Measurements from ENCODE around the gene GDF10.

GDF10 gene

DNA sequence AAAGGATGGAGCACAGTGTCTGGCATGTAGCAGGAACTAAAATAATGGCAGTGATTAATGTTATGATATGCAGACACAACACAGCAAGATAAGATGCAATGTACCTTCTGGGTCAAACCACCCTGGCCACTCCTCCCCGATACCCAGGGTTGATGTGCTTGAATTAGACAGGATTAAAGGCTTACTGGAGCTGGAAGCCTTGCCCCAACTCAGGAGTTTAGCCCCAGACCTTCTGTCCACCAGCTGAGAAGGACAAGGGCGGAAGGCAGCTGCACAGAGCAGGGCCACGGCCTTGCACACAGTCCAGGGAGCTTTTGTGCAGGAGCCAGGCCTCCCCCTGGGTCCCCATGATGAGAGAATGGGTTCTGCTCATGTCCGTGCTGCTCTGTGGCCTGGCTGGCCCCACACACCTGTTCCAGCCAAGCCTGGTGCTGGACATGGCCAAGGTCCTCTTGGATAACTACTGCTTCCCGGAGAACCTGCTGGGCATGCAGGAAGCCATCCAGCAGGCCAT lies 48.2 kb downstream of the GDF10 start, which contains the start of gene RBP3:
Gene RBP3, plus strand, starts transcription at position 226 of the 514 bp plus-strand sequence. Its CDS starts 122 bp downstream, at position 348.
- no peak within 1 kb of the TSS for H3K4me3 ChIP-seq (ENCODE audit: low read depth, low read length)
- TF ChIP-seq, protein P1, sequence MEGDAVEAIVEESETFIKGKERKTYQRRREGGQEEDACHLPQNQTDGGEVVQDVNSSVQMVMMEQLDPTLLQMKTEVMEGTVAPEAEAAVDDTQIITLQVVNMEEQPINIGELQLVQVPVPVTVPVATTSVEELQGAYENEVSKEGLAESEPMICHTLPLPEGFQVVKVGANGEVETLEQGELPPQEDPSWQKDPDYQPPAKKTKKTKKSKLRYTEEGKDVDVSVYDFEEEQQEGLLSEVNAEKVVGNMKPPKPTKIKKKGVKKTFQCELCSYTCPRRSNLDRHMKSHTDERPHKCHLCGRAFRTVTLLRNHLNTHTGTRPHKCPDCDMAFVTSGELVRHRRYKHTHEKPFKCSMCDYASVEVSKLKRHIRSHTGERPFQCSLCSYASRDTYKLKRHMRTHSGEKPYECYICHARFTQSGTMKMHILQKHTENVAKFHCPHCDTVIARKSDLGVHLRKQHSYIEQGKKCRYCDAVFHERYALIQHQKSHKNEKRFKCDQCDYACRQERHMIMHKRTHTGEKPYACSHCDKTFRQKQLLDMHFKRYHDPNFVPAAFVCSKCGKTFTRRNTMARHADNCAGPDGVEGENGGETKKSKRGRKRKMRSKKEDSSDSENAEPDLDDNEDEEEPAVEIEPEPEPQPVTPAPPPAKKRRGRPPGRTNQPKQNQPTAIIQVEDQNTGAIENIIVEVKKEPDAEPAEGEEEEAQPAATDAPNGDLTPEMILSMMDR (IDR thresholded peaks at IDR 0.05; ENCODE audit: borderline replicate concordance, insufficient read depth, low read depth, low read length) = no peak

DNA sequence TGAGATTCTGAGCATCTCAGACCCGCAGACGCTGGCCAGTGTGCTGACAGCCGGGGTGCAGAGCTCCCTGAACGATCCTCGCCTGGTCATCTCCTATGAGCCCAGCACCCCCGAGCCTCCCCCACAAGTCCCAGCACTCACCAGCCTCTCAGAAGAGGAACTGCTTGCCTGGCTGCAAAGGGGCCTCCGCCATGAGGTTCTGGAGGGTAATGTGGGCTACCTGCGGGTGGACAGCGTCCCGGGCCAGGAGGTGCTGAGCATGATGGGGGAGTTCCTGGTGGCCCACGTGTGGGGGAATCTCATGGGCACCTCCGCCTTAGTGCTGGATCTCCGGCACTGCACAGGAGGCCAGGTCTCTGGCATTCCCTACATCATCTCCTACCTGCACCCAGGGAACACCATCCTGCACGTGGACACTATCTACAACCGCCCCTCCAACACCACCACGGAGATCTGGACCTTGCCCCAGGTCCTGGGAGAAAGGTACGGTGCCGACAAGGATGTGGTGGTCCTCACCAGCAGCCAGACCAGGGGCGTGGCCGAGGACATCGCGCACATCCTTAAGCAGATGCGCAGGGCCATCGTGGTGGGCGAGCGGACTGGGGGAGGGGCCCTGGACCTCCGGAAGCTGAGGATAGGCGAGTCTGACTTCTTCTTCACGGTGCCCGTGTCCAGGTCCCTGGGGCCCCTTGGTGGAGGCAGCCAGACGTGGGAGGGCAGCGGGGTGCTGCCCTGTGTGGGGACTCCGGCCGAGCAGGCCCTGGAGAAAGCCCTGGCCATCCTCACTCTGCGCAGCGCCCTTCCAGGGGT lies 48.9 kb downstream of the GDF10 start:
- H3K4me3 ChIP-seq (ENCODE audit: low read depth, low read length) = no peak overlapping the region
- TF ChIP-seq, protein P1 (IDR thresholded peaks at IDR 0.05; ENCODE audit: borderline replicate concordance, insufficient read depth, low read depth, low read length) = no peak

DNA sequence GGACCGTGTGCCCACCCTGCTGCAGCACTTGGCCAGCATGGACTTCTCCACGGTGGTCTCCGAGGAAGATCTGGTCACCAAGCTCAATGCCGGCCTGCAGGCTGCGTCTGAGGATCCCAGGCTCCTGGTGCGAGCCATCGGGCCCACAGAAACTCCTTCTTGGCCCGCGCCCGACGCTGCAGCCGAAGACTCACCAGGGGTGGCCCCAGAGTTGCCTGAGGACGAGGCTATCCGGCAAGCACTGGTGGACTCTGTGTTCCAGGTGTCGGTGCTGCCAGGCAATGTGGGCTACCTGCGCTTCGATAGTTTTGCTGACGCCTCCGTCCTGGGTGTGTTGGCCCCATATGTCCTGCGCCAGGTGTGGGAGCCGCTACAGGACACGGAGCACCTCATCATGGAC lies 49.5 kb downstream of the GDF10 start:
- no peak overlapping the region for H3K4me3 ChIP-seq (ENCODE audit: low read depth, low read length)
- TF ChIP-seq, protein P1 (IDR thresholded peaks at IDR 0.05; ENCODE audit: borderline replicate concordance, insufficient read depth, low read depth, low read length) = no peak

DNA sequence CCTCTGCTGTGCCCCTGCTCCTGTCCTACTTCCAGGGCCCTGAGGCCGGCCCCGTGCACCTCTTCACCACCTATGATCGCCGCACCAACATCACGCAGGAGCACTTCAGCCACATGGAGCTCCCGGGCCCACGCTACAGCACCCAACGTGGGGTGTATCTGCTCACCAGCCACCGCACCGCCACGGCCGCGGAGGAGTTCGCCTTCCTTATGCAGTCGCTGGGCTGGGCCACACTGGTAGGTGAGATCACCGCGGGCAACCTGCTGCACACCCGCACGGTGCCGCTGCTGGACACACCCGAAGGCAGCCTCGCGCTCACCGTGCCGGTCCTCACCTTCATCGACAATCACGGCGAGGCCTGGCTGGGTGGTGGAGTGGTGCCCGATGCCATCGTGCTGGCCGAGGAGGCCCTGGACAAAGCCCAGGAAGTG lies 50.0 kb downstream of the GDF10 start:
- no peak overlapping the region for H3K4me3 ChIP-seq (ENCODE audit: low read depth, low read length)
- TF ChIP-seq, protein P1 (IDR thresholded peaks at IDR 0.05; ENCODE audit: borderline replicate concordance, insufficient read depth, low read depth, low read length) = no peak

DNA sequence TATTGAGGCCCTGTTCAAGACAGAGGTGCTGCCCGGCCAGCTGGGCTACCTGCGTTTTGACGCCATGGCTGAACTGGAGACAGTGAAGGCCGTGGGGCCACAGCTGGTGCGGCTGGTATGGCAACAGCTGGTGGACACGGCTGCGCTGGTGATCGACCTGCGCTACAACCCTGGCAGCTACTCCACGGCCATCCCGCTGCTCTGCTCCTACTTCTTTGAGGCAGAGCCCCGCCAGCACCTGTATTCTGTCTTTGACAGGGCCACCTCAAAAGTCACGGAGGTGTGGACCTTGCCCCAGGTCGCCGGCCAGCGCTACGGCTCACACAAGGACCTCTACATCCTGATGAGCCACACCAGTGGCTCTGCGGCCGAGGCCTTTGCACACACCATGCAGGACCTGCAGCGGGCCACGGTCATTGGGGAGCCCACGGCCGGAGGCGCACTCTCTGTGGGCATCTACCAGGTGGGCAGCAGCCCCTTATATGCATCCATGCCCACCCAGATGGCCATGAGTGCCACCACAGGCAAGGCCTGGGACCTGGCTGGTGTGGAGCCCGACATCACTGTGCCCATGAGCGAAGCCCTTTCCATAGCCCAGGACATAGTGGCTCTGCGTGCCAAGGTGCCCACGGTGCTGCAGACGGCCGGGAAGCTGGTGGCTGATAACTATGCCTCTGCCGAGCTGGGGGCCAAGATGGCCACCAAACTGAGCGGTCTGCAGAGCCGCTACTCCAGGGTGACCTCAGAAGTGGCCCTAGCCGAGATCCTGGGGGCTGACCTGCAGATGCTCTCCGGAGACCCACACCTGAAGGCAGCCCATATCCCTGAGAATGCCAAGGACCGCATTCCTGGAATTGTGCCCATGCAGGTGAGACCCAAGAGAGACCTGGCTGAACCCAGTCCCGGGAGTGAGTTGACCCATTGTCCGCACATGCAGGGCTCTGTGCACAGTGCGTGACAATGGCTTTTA lies 51.0 kb downstream of the GDF10 start:
- no peak overlapping the region for H3K4me3 ChIP-seq (ENCODE audit: low read depth, low read length)
- TF ChIP-seq, protein P1 (IDR thresholded peaks at IDR 0.05; ENCODE audit: borderline replicate concordance, insufficient read depth, low read depth, low read length) = no peak

DNA sequence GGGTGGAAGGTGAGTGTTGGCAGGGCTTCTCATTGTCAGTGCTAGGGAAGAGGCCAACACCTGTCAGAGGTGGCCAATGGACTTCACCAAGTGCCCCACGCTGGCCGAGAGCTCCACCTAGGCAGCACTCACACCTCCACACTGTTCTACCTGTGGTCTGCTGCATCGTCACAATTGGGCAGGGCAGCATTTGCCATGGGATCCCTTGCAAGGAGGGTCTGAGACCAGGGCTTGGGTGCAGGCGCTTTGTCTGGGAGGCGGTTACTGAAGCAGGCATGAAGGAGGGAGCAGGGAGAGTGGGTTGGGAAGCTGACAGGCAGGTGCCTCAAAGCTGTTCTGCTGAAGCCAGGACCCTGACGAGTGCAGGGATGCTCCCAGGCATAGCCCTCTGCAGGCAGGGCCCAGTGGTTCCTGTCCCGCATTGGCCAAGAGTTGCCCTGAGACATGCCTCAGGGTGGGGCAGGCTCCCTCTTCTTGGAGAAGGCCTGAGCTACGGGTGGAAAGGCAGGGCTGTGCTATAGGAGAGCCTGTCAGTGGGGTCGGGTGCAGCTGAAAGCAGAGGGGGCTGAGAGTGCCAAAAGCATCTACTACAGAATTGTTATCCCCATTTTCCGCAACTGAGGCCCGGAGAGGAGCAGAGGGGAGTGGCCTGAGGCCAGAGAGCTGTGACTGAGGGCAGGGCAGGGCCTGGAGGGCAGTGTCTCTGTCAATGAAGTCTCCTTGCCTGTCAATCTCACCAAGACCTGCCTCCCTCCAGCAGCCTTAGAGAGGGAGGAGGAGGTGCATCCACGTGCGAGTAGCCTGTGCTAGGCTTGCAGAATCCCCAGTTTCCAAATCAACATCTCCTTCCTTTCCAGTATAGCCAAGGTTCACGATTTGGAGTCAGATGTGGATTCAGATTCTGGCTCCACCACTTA lies 52.2 kb downstream of the GDF10 start:
- TF ChIP-seq, protein P1 (IDR thresholded peaks at IDR 0.05; ENCODE audit: borderline replicate concordance, insufficient read depth, low read depth, low read length) = no peak
- H3K4me3 ChIP-seq (ENCODE audit: low read depth, low read length) = no peak overlapping the region

All from GM12875 (cell line).